GOT3 (cell line): ENCODE measurements around the gene SUSD4.

Source experiments
- DNase-seq: peaks from one replicate; lab custom pipeline; 2025; ENCODE audit warnings: mixed read lengths; lab: John Stamatoyannopoulos, UW

SUSD4 gene

DNA sequence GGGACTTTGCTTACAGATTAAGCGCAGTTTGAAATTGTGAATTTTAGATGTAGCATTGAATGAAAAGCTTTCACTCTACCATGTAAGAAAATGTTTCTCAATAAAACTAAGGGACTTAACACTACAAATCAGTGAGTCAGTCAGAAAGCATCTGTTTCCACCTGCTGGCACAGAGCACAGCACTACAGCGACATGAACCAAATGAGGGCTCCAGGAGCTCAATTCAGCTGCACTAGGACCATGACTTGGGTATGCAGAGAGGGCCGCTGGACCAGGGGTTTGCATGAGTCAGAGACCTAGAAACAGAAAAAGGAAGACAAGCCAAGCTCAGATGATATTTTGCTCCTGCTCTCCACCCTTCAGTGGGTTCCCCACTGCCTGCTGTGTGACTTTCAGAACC is 5.2 kb downstream of the SUSD4 start:
- DNase-seq = no peak

DNA sequence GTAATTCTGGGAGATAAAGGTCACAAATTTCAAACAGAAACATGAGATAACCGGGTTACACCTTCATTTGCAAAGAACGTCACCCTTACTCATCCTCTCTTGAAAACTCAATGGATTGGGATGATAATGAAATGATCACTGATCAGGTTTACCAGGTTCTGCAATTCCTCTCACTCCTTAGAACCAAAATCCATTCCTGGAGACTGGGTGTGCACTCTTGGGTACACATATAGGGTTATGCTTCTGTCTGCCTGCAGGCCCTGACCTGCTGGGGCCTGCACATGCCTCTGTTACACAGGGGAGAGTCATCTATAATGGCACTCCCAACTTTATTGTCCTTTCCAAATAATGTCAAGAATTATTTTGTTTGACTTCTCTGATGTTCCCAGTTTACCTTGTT is 8.3 kb downstream of the SUSD4 start:
- no peak for DNase-seq

DNA sequence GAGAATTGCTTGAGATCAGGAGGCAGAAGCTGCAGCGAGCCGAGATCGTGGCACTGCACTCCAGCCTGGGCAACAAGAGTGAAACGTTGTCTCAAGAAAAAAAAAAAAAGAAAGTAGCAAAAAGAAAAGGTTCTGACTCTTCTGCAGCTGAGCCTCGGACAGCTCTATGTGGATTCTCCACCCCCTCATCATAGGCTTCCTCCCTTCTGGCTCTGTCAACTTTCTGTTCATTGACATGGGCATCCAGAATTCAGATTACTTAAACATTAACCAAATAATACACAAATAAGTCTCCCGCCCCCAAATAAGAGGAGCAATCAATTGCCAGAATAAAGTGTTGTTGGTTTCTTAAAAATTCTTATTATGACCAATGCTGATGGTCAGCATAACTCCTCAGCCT is 10.0 kb downstream of the SUSD4 start:
- DNase-seq = no peak

DNA sequence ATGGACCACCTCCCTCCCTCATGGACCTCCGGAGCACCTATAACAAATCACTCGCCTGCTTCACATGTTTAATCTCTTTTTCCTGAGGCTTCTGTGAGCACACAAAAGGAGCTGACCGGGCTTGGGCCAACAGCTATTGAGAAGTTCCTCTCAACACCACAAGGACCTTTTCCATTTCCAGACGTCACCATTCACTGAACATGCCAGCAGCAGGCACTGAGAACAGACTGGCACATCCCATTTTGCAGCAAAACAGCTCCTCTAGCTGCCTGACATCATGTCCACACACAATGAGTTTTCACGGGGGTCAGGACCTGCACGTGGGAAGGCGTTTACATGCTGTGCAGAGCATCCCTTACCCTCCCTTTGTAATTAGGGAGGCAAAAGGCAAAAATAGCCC is 11.0 kb downstream of the SUSD4 start:
- no peak for DNase-seq

DNA sequence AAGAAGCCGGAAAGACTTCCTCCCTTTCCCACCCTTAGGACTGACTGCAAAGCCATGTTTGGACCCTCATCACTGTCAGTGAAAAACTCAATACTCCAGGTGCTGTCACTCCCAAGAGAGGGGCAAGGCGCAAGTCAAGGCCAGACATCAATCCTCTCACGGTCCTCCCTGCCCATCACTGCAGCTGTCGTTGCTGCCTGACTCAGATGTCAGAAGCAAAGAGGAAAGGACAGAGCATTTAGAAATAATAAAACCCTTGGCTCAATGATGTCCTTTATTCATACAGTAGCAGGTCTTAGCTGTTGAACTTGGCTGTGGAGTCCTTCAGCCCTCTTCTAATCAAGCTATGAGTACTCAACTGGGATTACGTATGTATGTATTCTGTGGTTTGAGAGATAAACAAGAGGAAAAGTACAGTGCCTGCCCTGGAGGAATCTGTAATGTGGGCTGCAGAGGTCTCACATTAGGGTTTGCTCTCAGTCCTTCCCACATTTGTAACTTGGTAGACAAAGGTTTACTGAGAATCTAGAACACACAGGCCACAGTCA is 13.5 kb downstream of the SUSD4 start:
- DNase-seq = no peak

DNA sequence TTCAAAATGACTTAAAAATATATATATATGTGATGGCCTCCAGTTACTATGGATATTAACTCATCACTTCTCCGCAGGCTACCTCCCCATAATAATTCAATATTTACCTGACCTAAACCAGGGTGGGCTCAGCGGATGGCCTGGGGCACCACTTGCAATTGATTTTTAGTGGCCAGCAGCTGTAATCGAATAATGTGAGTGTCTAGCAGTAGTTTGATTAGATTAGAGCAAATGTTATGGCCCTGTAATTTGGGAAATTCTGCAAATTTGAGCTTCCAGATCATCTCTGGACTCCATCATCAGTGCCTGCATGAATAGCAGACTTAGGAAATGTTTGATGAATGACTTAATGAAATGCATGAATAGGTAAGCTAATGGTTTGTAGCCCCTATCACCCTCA is 14.7 kb downstream of the SUSD4 start:
- DNase-seq = no peak

DNA sequence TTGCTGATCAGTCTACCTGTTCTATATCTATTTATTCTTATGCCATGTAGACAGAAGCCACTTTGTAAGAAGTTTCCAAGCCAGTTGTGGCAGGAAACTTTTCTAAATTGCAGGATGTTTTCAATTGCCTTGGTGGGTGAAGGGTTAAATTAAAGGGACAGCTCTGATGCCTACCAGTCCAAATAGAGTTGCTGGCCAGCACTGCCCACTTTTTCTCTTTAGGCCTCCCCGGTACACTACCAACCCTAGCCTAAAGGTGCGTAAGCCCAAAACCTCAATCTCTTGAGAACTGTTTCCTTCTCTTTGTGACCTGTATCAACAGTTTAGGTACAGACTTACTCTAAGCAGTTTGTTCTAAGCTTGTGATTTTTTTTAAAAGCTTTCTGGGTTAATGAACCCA is 15.5 kb downstream of the SUSD4 start:
- DNase-seq = no peak

DNA sequence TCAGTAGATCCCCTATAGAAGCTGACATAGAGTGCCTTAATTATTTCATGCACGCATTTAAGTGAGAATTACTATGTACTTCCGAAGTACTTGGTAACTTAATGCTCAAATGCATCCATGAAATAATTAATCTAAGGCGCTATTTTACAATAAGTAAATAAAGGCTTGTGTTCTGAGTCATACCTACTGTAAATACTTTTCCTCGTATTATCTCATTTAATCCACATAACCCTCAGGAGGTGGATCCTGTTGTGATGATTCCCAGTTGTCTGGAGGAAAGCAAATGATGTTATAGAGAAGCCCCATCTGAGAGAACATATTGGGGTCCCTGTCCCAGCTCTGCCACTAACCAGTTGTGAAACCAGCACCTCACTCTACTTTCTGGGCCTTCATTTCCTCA is 16.4 kb downstream of the SUSD4 start:
- no peak for DNase-seq

DNA sequence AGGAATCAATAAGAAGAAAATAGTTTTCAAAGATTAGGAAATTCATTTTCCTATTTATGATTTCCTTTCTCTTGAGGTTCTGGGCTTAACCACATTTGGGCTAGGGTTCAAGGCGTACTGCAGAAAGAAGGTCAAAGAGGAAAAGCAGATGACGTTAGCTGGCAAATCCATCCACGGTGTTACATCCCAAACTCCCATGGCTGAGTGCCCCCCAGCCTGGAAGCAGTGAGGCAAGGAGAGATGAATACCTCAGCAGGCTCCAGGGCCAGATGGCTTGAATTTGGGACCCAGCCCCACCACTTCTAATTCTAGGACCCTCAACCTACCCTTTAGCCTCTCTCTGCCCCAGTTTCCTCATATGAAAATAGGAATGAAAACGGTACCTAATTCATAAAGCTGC is 17.7 kb downstream of the SUSD4 start:
- DNase-seq = no peak

DNA sequence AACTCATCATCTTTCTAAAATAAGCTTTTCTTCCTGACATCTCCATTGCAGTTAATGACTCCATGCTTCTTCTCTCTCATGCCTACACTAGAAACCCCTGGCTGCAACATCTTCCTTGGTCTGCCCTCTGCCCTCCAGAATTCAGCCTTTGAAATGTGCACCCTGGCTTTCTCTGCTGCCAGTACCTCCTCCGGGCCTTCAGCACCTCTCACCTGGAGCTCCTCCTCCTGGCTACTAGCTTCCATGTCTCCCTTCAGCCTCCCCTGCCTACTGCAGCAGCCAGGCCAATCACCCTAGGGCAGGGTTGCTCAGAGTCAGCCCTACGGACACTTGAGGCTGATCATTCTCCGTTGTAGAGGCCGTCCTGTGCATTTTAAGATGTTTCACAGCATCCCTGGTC is 18.3 kb downstream of the SUSD4 start:
- DNase-seq = no peak

DNA sequence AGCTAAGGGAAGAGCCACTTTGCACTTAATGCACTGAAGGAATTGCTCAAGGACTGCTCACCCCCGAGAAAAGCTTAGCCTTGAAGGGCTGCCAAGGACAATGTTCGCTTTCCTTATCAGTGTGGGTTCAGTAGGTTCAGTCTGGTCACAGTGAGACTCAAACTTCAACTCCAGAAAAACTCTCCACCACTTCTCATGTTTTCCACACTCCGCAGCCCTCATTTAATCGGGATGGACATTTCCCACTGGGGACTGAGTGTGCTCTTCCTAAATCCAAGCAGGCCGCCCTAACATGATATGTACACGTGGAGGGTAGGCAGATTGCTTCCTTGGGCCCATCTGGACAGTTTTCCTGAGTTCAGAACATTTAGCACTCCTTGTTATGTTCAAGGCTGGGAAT is 19.5 kb downstream of the SUSD4 start:
- DNase-seq = no peak

DNA sequence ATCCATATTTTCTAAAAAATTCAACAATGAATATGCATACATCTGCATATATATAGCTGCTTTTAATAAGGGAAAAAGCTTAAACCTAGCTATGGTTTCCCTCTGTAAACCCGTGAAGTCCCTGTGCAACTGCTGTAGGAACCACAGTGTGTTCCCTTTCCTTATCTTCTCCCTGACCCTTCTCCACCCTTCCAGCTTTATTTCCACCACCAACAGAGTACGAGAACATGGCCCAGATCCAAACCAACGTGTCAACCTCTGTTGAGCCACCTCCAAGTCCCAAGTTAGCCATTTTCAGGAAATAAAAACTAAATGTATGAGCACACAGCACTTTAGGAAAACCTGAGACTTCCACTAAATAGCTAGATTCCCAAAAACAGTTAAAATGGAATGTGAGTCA is 20.3 kb downstream of the SUSD4 start:
- DNase-seq = no peak

DNA sequence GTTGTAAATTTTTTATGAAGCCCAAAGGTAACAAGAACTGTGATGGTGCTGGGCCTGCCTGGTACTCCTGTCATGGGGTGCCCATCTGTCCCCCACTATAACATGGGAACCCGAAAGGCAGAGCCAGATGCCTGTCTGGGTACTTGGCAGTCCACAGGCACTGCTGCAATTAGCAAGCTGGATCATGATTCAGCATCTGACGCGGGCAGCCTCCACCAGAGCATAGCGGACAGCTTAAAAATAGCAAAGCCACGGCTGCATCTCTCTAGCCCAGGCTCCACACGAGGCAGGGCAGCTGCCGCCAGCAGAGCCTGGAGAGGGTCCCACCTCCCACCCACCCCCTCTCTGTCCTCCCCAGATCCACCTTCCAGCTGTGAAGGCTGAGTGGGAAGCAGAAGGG is 22.9 kb downstream of the SUSD4 start:
- DNase-seq = no peak

DNA sequence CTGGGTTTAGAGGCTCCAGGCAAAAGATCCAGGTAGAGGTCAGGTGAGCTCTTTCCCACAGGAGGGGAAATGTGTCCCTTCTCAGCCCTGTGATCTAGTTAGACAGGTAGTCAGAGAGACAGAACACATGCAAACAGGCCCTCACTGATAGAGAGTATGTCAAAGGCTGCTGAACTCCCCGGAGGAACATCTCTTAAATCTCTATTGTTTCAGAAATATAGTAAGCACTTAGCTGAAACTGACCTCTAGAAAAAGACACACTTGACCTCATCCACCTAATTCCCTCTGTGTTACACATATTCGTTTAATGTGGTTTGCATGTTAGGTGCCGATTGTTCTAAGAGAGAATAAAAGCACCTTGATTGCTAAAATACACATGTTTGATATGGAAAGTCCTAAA is 23.3 kb downstream of the SUSD4 start:
- DNase-seq = no peak

DNA sequence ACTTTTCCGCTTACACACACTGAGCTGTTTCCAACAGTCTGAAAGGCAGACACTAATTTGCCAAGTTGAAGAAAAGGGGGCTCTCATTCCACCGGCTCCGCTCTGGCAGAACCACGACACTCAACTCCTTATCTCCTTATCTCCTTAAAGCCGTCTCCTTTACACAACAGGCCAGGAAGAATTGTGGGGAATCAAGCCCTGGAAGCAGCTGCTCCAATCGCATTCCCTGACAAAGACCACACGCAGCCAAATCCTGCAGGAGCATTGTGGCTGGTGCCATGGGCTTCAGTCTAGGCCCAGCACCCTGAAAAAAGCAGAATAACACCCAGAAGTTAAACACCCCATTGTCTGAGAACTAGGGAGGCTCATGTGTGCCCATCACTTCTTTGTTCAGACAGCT is 24.1 kb downstream of the SUSD4 start:
- DNase-seq = no peak

DNA sequence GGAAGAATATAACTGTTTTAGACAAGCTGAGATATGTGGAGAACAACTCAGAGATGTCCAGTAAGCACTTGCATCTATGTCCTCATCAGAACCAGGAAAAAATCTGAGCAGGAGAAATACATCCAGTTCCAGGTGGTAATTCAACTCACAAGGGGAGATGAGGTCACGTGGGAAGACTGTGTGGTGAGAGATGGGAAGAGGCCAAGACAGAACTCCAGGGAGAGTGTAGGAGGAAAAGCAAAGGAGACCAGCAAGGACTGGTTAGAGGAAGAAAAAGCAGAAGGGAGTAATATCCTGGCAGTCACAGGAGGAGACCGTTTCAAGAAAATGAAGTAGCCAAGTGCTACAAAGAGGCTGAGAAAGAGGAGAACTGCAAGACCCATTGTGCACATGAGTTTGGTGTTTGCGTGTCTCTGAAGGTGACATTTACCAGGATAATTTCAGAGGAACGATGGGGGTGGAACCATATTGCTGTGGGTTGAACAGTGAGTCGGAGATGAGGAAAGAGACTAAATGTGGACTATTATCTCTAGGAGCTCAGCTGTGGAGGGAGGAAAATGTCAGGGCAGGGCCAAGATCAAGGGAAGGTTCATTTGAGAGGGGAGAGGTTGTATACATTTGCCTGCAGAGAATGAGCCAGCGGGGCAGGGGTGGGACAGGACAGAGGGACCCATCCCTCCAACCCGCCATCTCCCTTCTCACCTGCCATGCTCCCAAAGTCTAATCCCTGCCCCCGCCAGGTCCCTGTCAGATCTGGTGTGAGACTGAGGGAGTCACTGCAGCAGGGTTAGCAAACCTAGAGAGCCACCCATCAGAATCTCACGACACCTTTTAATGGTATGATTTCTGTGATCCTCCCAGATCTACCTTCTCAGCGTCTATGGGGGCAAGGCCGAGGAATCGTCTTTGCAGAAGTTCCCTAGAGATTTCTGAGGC is 24.9 kb downstream of the SUSD4 start:
- DNase-seq = no peak

DNA sequence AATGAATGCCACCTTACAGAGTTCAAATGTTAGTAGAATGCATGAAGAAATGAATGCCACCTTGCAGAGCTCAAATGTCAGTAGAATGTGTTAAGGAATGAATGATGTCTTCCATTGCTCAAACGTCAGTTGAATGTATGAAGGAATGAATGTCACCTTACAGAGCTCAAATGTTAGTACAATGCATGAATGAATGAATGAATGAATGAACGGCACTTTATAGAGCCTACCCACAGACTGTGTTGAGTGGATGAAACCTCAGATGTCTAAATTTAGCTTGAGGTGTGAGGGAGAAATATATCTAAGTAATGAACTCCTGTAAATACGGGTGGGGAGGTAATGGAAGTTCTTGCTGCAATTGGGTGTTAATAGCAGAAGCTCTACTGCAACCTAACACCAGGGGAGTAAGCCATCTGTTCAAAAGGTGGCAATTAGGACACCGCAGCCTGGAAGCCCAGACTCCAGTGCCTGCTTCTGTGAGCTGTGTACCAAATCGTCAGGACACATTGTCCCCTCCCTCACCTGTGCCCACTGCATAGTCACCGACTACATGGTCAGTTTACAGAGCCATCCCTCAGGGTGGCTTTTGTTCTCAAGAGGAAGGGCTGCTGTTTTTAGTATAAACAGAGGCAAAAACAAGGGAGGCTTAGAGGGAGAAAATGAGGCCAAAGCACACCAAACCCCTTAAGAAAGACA is 26.7 kb downstream of the SUSD4 start:
- no peak for DNase-seq

DNA sequence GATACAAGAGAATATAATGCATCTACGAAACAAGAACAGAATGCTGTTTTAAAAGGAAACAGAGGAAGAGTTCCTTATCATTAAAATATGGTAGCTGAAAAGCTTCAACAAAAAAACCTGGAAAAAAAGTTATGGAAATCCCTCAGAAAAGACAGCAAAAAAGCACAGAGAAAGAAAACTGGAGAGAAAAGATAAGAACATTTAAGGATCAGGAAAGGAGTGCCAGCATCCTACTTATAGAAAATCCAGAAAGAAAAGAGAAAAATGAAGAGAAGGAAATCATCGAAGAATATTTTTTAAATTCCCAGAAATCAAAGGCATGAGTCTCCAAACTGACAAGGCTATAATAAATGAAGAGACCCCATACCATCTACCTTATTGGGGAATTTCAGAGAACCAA is 29.8 kb downstream of the SUSD4 start:
- no peak for DNase-seq

DNA sequence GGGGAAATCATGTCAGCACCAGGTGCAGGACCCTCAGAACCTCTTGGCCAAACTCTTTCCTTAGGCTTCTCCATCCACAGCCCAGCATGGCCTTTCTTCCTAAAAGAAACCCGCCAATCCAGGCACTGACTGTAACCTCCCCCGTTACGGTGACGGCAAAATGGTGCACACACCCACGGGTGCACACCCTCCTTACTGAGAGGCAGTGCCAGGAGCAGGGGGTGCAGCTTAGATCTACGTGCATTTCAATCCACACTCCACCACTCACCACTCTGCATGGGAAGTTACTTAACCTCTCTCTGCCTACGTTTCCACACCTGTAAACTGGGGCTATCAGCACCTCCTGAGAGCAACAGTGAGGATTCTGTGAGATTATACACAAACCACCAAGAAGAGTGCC is 31.0 kb downstream of the SUSD4 start:
- no peak for DNase-seq

DNA sequence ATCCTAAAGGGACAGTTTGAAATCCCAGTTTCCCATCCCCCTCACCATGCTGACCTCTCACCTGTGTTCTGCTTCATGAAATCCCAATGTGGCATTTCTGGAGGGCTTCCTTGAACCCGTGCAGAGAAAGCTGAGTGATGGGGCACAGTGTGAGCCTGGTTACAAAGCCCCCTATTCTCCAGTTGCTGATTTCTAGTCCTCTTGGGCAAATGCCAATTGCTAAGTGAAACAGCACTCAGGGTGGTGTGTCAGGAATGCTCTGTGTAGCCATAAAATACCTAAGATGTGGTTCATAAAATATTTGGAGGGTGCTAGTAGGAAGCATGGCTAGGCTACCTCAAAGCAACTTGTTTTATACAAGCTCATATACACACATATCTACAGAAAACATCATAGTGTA is 32.0 kb downstream of the SUSD4 start:
- no peak for DNase-seq

DNA sequence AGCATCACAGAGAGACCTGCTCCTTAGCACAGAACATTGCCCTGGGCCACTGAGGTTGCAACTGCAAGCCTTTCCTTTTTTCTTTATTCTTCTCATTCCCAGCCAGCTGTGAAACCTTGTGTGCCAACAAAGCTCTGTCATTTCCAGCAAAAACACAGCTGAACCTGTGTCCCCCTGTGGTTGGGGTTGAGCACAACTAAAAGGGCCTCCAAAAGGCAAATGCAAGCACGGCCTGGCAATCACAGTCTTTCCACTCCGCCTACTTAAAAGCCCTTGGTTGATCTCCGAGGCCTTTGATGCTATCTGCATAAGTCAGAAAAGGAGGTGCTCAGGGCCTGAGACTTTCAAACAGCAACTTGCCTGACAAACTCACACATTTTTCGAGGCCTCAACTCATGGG is 32.7 kb downstream of the SUSD4 start:
- no peak for DNase-seq

DNA sequence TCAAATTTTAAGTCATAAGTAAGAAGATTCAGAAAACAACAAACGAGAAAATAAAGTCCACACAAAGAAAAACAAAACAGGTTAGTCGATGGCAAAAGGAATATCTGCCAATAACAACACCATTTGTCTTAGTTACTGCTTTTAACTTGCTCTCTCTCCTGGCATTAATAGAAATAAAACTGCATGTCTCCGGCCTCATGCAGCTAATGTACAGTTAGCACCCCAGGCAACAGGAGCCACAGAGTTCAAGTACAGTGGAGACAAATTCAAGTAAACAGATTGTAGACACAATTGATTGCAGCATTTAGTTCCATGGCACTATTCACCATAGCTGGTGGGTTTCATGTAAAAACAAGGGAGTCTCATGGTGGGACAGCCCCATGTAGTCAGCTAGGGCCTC is 33.5 kb downstream of the SUSD4 start:
- DNase-seq = no peak

DNA sequence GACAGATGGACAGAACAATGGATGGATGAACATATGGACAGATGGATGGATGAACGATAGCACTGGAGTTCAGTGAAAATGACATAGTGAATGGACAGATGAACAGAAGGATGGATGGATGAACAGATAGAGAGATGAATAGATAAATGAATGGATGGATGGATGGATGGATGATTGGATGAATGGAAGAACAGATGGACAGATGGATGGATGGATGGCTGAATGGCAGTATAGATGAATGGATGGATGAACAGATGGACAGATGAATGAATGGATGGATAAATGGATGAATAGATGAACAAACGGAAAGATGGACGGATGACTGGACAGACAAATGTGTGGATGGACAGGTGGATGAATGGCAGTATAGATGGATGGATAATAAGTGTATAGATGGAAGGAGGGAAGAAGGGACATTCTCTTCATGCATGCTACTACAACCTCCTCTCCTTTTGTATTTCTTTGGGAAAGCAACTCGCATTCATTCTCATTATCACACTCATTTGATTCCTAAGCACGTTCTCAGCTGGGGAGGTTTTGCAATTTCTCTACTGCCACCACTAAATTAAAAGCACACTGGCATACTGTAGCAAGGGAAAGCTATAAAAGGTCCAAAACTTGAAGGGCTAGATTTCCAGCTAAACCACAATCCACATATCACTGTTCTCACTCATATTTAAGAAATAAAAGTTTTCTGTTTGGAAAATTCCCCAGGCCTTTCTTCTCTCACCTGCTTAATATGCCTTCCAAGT is 34.1 kb downstream of the SUSD4 start:
- DNase-seq = no peak
